ENCODE results near the gene ADNP. TPM values are rescaled to one million over a fixed set of nuclear protein-coding genes. Genes with fewer than 3 reads are reported as not detected.
A peak's percentile ranks its signal among the peaks of the same experiment; 100 is the strongest.

ADNP gene
- total and polyA plus RNA-seq, 2 of the 13 experiments (the other 11 are each of a cell fraction or from before 2014, with no cell fraction given), result 21.0 to 21.5 TPM

- 0 out of 2 replicates have a peak, but pooled peaks have one; percentile 11 for TF ChIP-seq ZNF609 (CRISPR knock-in tag; IDR thresholded peaks at IDR 0.05; ENCODE audit: borderline replicate concordance)
- peak; percentile 66 for TF ChIP-seq MED8 (CRISPR knock-in tag; IDR thresholded peaks at IDR 0.05; ENCODE audit: insufficient replicate concordance)
- peak; percentile 90 for TF ChIP-seq ZFX (CRISPR knock-in tag; IDR thresholded peaks at IDR 0.05; ENCODE audit: low read depth)
- no peak for TF ChIP-seq ZNF207 (IDR thresholded peaks at IDR 0.05; ENCODE audit: borderline replicate concordance)
- no peak for TF ChIP-seq ZNF484 (CRISPR knock-in tag; IDR thresholded peaks at IDR 0.05; ENCODE audit: borderline replicate concordance, low read depth)
- TF ChIP-seq ZKSCAN5 (CRISPR knock-in tag; IDR thresholded peaks at IDR 0.05), result no peak
- no peak for TF ChIP-seq HNRNPK (IDR thresholded peaks at IDR 0.05; ENCODE audit: low read depth, low read length, poor library complexity, severe bottlenecking)
- TF ChIP-seq ZNF776 (CRISPR knock-in tag; IDR thresholded peaks at IDR 0.05), result no peak; the same call in 1 of the 2 replicates
- TF ChIP-seq TERF1 (CRISPR knock-in tag; IDR thresholded peaks at IDR 0.05), result no peak
- TF ChIP-seq TFE3 (CRISPR knock-in tag; IDR thresholded peaks at IDR 0.05), result no peak; the same call in 1 of the 2 replicates
- TF ChIP-seq ZNF614 (CRISPR knock-in tag; IDR thresholded peaks at IDR 0.05; ENCODE audit: borderline replicate concordance), result peak; percentile 34; the same call in 1 of the 2 replicates
- no peak for TF ChIP-seq ZNF17 (CRISPR knock-in tag; IDR thresholded peaks at IDR 0.05)
- no peak for TF ChIP-seq ZNF788 (CRISPR knock-in tag; IDR thresholded peaks at IDR 0.05; ENCODE audit: borderline replicate concordance)
- no peak for TF ChIP-seq CENPX (CRISPR knock-in tag; IDR thresholded peaks at IDR 0.05)
- no peak for TF ChIP-seq DMTF1 (CRISPR knock-in tag; IDR thresholded peaks at IDR 0.05)
- no peak for TF ChIP-seq IKZF1 (IDR thresholded peaks at IDR 0.05)
- TF ChIP-seq MAF1 (CRISPR knock-in tag; IDR thresholded peaks at IDR 0.05; ENCODE audit: borderline replicate concordance), result no peak
- TF ChIP-seq SIN3A (IDR thresholded peaks at IDR 0.05; ENCODE audit: borderline replicate concordance, low read depth, low read length), result peak; percentile 89
- TF ChIP-seq SUZ12 (IDR thresholded peaks at IDR 0.05; ENCODE audit: low read depth, low read length), result no peak
Measured at GRCh38 chr20:50957798-50958614, 26.8 kb upstream of the ADNP start, which contains the start of gene DPM1 (continued).

All from HepG2 (cell line).